IPS DF 6.9 (cell line): ENCODE results near the gene GGA2.
"Not testable (repeated sequence)": the region's sequence is repeated elsewhere in the genome, so short reads cannot be mapped to it uniquely, and the experiment has no call there.

Experiments used
- DNase-seq: peaks from one replicate; pipeline ENCODE4 v3.0.0-alpha.2; 2013; ENCODE audit warnings: low read depth, low spot score
- H3K27ac ChIP-seq: one replicate; pipeline ENCODE4 v1.5.1; 2013; ENCODE audit warnings: low read length, control low read depth
- H3K27me3 ChIP-seq: 2 replicates; pipeline ENCODE4 v1.6.1; 2013; ENCODE audit warnings: mild to moderate bottlenecking, low read length; ENCODE audit not compliant: control insufficient read depth, insufficient read depth
- H3K36me3 ChIP-seq: 2 replicates; pipeline ENCODE4 v1.6.1; 2013; ENCODE audit warnings: low read length; ENCODE audit not compliant: control insufficient read depth, insufficient read depth
- H3K4me1 ChIP-seq: 2 replicates; pipeline ENCODE4 v1.6.1; 2013; ENCODE audit warnings: low read length; ENCODE audit not compliant: control insufficient read depth, insufficient read depth
- H3K4me3 ChIP-seq: 2 replicates; pipeline ENCODE4 v1.5.1; 2013; ENCODE audit warnings: mild to moderate bottlenecking, low read length
- H3K9me3 ChIP-seq: 2 replicates; pipeline ENCODE4 v1.6.1; 2013; ENCODE audit warnings: low read length, inconsistent platforms; ENCODE audit not compliant: control insufficient read depth, insufficient read depth
- WGBS: extraction: QIAGEN DNeasy Blood & Tissue Kit; methylation state at CpG from one replicate; pipeline ENCODE4 v1.1.7; 2013; ENCODE audit warnings: mixed read lengths, missing lambda C conversion rate; ENCODE audit not compliant: insufficient read length, insufficient coverage; 5-methylcytosine and 5-hydroxymethylcytosine counted together

The GGA2 gene

GRCh38 chr16:23510164-23510914, at the start of gene GGA2:
TSS of gene GGA2 (minus strand) at chr16:23510494. CDS start at chr16:23510411, 83 bp downstream.
- 0 out of 2 replicates have a peak, but pooled peaks cover 2% of the 10 kb centered on the region for H3K36me3 ChIP-seq
- WGBS, result no CpG with 5 or more reads among the region's 71 CpGs
- H3K4me3 ChIP-seq, result peak within 1 kb of the TSS; percentile 74; the same call in 1 of the 2 replicates
- no peaks in the 10 kb centered on the region for H3K9me3 ChIP-seq
- H3K27ac ChIP-seq, result no peak within 1 kb of the TSS
- peak; percentile 37 for DNase-seq
- H3K27me3 ChIP-seq, result no peaks in the 10 kb centered on the region
- peaks cover 5% of the 10 kb centered on the region; the same call in 1 of the 2 replicates for H3K4me1 ChIP-seq

- Histone ChIP-seq H3K27ac (no peak overlapping the region), H3K4me3 (peak overlapping the region; percentile 92), H3K36me3 (peaks cover 14% of the 10 kb centered on the region), H3K27me3 (no peaks in the 10 kb centered on the region), H3K4me1 (no peaks in the 10 kb centered on the region), H3K9me3 (no peaks in the 10 kb centered on the region)
- WGBS, result no CpG with 5 or more reads among the region's 60 CpGs
- DNase-seq, result no peak
Observed at GRCh38 chr16:23557779-23558702, 47.7 kb upstream of the GGA2 start.

GRCh38 chr16:23556881-23557778, 46.8 kb upstream of the GGA2 start, which contains the start of the genes EARS2 and UBFD1:
TSS of gene EARS2 (minus strand) at chr16:23557350. CDS start at chr16:23557343, 7 bp downstream.
TSS of gene UBFD1 (plus strand) at chr16:23557727. CDS start at chr16:23557743, 16 bp downstream.
- no peaks in the 10 kb centered on the region for H3K4me1 ChIP-seq
- no peaks in the 10 kb centered on the region for H3K9me3 ChIP-seq
- H3K36me3 ChIP-seq, result peaks cover 11% of the 10 kb centered on the region
- no CpG with 5 or more reads among the region's 65 CpGs for WGBS
- DNase-seq, result peak; percentile 93
- H3K27me3 ChIP-seq, result no peaks in the 10 kb centered on the region
- H3K4me3 ChIP-seq, result peak within 1 kb of the TSS; percentile 92
- no peak within 1 kb of the TSS for H3K27ac ChIP-seq

- Histone ChIP-seq H3K4me3 (no peak overlapping the region), H3K4me1 (no peaks in the 10 kb centered on the region), H3K27ac (no peak overlapping the region), H3K36me3 (peaks cover 18% of the 10 kb centered on the region), H3K9me3 (no peaks in the 10 kb centered on the region), H3K27me3 (no peaks in the 10 kb centered on the region)
- WGBS, result no CpG with 5 or more reads among the region's 3 CpGs
- DNase-seq, result no peak
Observed at GRCh38 chr16:23554536-23554935, 44.2 kb upstream of the GGA2 start.

GRCh38 chr16:23552161-23552560, 41.9 kb upstream of the GGA2 start:
- no peaks in the 10 kb centered on the region for H3K9me3 ChIP-seq
- no CpG with 5 or more reads among the region's 6 CpGs for WGBS

GRCh38 chr16:23549938-23550337, 39.6 kb upstream of the GGA2 start:
- Histone ChIP-seq H3K27me3 (no peaks in the 10 kb centered on the region), H3K9me3 (no peaks in the 10 kb centered on the region), H3K4me3 (no peak overlapping the region), H3K4me1 (no peaks in the 10 kb centered on the region; the same call in 1 of the 2 replicates), H3K27ac (no peak overlapping the region), H3K36me3 (peaks cover 36% of the 10 kb centered on the region)
- WGBS, result no CpG with 5 or more reads among the region's 5 CpGs
- DNase-seq, result no peak

More at GRCh38 chr16:23552161-23552560, 41.9 kb upstream of the GGA2 start:
- no peak for DNase-seq
- H3K4me3 ChIP-seq, result no peak overlapping the region
- no peaks in the 10 kb centered on the region; the same call in 1 of the 2 replicates for H3K4me1 ChIP-seq
- no peaks in the 10 kb centered on the region for H3K27me3 ChIP-seq
- peaks cover 31% of the 10 kb centered on the region for H3K36me3 ChIP-seq
- no peak overlapping the region for H3K27ac ChIP-seq

GRCh38 chr16:23544436-23544835, 34.1 kb upstream of the GGA2 start:
- no peaks in the 10 kb centered on the region for H3K27me3 ChIP-seq
- WGBS, result no CpG with 5 or more reads among the region's 14 CpGs
- no peaks in the 10 kb centered on the region; the same call in 1 of the 2 replicates for H3K4me1 ChIP-seq
- peaks cover 36% of the 10 kb centered on the region for H3K36me3 ChIP-seq
- no peaks in the 10 kb centered on the region for H3K9me3 ChIP-seq
- no peak overlapping the region for H3K4me3 ChIP-seq
- DNase-seq, result no peak
- H3K27ac ChIP-seq, result no peak overlapping the region

- DNase-seq, result not testable (repeated sequence)
- H3K36me3 ChIP-seq, result peaks cover 35% of the 10 kb centered on the region; the same call in 1 of the 2 replicates
- WGBS, result no CpG with 5 or more reads among the region's 3 CpGs
Observed at GRCh38 chr16:23540817-23541178, 30.5 kb upstream of the GGA2 start.

GRCh38 chr16:23539984-23540816, 29.9 kb upstream of the GGA2 start:
- H3K9me3 ChIP-seq, result no peaks in the 10 kb centered on the region
- H3K27ac ChIP-seq, result no peak overlapping the region
- no peak for DNase-seq
- no peak overlapping the region for H3K4me3 ChIP-seq
- WGBS, result no CpG with 5 or more reads among the region's 11 CpGs
- no peaks in the 10 kb centered on the region for H3K27me3 ChIP-seq
- H3K36me3 ChIP-seq, result peaks cover 35% of the 10 kb centered on the region; the same call in 1 of the 2 replicates
- H3K4me1 ChIP-seq, result no peaks in the 10 kb centered on the region

More at GRCh38 chr16:23540817-23541178, 30.5 kb upstream of the GGA2 start:
- H3K27me3 ChIP-seq, H3K27ac ChIP-seq, H3K4me3 ChIP-seq, H3K9me3 ChIP-seq, H3K4me1 ChIP-seq: not testable (repeated sequence)
